Right renal cortex interstitium (tissue), 3 donors: ENCODE results near the gene ACOXL. TPM values are rescaled to one million over a fixed set of nuclear protein-coding genes. Genes with fewer than 3 reads are reported as not detected.

Experiments used
- DNase-seq, 3 donors: peaks; one replicate each; pipeline ENCODE4 v3.0.0-alpha.2; 2013; ENCODE audit warnings: low read depth in 3 of 3, low spot score in 2 of 3
- polyA plus RNA-seq, 3 donors: library from polyadenylated mRNA; unstranded; fragments of 120-200 nt; gene quantifications; one replicate each; pipeline ENCODE4 v1.2.1, GENCODE V29; 2013; ENCODE audit not compliant: insufficient read length in 3 of 3

ACOXL gene
- polyA plus RNA-seq, 3 donors = 0.35 to 0.83 (median 0.62) TPM

DNA sequence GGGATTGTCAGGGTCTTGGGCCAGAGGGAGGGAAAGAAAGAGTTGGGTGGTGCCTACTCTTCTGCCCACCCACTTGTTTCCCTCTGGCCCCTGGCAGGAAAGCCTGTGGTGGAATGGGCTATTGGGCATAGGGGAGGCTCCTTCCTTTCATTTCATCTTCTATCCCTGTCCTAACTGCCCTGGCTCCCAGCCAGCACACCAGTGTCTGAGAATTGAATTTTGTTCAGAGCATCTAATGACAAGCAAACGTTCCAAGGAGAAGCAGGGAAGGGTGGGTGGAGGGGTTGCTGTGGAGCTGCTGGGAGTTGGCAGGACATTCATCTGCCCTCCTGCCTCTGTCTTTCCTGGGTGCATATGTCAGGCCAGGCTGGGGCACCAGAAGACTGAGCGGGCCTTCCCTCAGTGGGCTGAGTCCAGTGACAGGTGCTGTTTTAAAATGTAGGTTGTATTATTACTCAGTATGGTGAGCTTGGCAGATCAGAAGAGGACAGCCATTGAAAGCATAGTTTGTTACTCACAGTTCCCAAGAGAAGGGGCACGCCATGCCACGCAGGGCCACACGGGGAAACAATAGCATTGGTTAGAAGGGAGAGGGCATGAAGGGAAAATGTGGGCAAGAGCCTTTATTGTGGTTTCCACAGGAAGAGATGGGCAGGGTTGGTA is 171.9 kb downstream of the ACOXL start:
- no peak for DNase-seq

DNA sequence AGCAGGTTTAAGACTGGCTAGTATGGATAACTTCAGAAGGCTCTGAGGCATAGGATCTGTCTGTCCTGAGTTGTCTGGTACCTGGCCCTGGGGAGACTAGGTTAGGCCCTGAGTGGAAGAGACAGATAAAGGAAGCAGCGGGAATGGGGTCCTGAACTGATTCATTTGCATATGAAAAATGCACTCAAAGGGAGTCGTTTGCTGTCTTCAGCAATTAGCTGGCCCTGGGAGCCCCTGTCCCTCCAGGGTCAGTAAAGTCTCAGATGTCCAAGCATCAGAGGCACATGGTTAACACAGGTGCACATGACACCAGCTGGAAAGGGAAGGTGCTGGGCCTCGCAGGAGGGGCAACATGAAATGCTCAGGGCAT is 172.4 kb downstream of the ACOXL start:
- no peak for DNase-seq

DNA sequence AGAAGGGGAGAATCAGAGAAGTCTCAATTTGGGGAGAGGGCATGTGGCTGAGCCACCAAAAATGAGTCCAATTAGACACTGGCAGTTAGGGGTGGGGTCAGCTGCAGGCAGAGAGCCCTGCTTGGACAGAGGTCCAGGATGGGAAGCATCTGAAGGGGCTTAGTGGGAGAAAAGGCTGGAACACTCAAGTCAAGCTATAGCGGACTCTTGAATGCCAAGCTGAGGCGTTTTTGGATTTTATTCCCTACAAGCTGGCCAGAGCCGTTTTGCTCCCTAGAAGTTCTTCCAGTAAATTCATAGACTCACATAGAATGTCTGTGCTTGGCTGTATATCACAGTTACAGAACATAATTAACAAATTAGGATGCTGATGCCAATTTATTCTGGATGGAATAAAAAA is 172.8 kb downstream of the ACOXL start:
- DNase-seq = no peak

DNA sequence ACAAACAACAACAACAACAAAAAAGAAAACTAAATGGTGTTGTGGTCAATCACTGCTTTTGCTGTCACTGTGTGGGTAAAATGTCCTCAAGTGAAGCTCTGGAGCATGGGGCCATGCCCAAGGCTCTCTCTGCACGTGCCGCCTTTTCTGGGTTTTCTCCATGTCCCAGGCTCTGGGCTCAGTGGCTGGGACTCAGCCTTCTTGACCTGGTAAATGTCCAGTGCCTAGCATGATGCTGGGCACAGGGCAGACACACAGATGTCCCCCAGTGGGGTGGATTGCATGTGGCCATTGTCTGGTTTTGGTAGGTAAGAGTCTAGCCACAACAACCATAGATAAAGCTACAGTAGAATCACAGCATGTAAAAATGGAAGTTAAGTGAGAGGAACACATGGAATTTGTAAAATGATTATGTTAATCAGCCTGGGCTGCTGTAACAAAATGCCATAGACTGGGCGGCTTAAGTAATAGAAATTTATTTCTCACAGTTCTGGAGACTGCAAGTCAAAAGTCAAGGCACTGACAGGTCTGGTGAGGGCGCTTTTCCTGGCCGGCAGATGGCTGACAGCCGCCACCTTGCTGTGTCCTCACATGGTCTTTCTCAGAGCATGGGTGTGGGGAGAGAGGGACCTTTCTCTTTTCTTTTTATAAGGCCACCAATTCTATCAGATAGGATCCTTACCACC is 174.4 kb downstream of the ACOXL start:
- DNase-seq = no peak

DNA sequence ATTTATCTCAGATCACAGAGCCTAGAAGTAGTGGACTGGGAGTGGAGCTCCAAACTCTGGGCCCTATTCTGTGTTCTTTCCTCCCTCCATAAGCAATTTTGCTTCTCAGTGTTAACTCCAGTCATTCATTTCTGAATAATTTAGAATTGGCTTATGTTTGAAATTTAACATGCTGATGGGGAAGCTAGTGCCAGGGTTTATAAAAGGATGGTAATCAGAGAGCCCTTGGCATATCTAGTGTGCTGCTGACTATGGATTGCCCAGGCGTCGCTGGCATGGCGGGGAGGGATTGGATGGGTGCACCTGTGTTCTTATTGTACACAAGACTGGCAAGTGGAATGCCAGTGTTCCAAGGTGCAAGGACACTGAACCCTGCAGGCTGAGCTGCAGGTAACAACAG is 177.1 kb downstream of the ACOXL start:
- no peak for DNase-seq

DNA sequence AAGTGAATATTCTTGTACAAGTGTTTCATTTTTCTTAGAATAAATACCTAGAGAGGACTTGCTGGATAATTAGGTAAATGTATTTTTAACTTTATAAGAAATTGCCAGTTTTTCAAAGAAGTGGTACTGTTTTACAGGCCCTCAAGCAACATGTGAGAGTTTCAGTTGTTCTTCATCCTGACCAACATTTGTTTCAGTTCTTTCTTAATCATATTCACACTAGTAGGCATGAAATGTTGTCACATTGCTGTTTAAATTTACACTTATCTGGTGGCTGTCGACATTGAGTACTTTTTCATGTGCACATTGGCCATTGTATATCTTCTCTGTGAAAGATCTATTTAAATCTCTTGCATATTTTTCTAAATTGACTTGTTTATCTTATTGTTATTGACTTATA is 178.1 kb downstream of the ACOXL start:
- DNase-seq = no peak

DNA sequence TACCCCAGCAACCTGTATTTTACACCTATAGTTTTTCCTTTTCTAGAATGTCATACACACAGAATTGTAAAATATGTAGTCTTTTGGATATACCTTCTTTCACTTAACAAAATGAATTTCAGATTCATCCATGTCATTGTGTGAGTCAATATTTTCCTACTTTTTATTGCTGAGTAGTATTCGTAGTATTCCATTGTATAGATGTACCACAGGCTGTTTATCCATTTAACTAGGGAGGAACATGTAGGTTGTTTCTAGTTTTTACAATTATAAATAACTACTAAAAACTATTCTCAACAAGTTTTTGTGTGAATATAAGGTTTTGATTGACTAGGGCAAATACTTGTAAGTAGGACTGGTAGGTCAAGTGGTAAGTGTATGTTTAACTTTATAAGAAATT is 187.4 kb downstream of the ACOXL start:
- DNase-seq = no peak

DNA sequence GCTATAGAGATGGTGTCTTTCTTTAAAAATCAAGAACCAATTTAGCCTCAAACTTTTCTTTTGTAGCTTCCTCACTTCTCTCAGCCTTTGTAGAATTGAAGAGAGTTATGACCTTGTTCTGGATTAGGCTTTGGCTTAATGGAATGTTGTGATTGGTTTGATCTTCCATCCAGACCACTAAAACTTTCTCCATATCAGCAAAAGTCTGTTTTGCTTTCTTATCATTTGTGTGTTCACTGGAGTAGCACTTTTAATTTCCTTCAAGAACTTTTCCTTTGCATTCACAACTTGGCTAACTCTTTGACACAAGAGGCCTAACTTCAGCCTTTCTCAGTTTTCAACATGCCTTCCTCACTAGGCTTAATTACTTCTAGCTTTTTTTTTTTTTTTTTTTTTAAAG is 193.1 kb downstream of the ACOXL start:
- no peak for DNase-seq

DNA sequence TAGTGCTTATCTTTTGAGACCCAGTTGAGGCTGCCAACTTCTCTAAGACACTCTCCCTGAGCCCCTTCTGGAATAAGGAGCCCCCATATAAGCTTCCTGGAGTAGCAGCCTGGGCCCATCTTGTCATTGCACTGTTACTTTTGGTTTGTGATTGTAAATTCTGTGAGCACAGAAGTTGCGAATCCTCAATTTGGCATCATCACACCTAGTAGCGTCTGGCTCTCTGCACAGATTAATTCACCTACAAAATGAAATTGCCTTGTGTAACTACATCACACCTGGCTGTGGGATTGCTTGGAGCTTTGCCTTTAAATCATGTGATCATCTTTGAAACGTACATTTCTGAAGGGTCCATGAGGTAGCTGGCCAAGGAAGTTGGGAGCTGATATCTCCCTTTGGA is 195.2 kb downstream of the ACOXL start:
- DNase-seq = no peak

DNA sequence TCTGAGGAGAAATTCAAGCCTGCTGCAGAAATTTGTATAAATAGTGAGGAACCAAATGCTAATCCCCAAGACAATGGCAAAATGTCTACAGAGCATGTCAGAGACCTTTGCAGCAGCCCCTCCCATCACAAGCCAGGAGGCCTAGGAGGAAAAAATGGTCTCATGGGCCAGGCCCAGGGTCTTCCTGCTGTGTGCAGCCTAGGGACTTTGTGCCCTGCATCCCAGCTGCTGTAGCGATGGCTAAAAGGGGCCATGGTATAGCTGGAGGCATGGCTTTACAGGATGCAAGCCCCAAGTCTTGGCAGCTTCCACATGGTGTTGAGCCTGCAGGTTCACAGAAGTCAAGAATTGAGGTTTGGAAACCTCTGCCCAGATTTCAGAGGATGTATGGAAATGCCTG is 197.2 kb downstream of the ACOXL start:
- DNase-seq = no peak

DNA sequence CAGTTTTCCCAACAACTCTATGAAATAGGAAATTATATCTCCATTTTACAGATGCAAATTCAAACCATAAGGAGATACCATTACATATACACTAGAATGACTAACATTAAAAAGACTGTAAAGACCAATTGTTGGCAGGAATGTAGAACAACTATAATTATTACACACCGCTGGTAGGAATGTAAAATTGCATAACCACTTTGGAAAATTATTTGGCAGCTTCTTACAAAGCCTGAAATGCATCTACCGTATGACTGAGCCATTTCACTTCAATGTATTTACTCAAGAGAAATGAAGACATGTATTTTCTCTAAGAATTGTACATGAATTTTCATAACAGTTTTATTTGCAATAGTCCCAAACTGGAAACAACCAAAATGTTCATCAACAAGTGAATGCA is 199.3 kb downstream of the ACOXL start:
- no peak for DNase-seq

DNA sequence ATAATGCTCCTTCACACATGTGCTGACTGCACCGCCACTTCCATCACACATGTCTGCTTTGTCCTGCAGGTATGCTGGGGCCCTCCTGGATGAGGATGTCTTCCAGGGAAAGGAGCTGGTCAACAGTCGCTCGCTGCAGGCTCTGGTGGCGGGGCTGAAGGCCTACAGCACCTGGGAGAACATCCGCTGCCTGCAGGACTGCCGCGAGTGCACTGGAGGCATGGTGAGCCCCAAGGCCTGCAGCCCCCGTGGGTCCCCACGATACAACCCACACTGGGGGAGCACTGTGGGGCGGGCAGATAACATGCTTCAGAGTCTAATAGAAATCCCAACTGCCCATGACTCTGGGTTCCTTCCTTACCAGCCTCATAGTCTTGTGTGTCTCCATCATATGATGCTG is 201.0 kb downstream of the ACOXL start:
- DNase-seq = no peak

DNA sequence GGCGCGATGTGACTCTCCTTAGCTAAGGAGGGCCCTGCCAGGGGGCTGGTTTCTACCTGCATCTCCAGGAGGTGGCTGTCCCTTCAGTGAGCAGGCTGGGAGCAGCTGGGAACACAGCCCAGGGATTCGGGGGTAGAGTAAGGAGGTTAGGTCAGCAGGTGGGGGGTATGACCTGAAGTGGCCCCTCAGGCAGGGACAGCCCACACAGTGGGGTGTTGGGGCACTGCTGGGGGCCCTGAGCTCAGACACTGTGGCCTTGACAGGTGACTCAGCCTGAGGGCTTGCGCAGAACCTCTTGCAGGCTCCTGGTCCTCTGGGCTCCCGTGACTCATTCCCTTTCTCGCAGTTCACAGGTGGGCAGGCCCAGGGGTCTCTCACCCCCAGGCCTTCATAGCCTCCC is 202.6 kb downstream of the ACOXL start:
- no peak for DNase-seq

DNA sequence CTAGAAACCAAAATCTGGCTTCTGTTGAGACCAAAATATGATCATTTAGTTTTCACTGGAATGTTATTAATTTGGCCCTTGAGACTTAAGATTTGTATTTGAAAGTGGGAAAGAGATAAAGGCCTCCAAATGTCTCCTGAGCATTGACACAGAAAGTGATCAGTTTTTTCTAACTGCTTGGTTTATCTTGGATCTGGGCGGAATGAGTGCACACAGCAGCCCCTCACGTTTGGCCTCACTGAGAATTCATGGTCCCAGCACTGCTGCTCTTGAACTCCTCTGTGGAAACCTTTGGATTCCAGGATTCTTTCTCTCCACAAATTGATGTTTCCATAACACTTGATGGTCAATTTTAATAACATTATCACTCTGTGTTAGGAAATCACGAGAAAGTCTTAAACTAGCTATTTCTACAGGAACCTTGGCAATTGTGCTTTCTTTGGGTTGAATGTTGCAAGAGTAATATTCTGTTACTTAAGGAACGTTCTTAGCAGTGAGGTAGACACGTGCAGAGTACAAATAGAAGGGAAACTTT is 208.1 kb downstream of the ACOXL start:
- no peak for DNase-seq

DNA sequence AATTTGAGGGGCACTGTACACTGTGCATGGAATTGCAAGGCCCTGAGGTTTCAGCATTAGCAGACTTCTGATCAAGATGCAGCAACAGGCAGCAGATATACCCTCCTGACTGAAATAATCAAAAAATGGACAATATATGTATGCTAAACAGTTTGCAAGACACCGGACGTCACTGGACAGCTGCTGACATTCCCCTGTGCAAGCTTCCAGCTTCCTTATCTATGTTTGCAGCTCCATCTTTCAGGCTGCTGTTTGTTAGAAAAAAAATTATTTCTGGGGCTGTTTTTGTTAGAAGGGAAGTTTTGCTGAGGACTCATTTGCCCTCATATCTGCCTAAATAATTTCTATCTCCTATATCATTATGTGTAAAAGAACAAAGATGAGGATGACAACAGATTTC is 208.9 kb downstream of the ACOXL start:
- DNase-seq = no peak

DNA sequence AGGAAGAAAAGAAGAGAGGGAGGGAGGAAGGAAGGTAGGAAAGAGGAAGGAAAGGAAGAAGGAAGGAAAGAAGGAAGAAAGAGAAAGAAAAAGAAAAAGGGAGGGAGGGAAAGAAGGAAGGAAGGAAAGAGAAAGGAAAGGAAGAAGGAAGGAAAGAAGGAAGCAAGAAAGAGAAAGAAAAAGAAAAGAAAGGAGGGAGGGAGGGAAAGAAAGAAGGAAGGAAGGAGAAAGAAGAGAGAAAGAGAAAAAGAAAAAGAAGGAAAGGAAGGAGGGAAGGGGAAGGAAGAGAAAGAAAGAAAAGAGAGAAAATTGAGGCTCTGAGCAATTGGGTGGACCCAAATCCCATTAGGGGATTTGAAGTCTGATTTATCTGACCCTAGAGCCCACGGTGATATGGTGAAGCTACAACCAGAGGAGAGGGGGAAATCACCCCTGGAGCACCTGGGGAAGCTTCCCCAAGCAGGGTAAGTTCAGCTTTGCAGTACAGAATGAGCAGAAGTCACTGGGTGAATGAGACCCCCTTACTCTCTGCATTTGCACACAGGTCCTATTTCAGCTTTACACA is 210.8 kb downstream of the ACOXL start:
- no peak for DNase-seq

DNA sequence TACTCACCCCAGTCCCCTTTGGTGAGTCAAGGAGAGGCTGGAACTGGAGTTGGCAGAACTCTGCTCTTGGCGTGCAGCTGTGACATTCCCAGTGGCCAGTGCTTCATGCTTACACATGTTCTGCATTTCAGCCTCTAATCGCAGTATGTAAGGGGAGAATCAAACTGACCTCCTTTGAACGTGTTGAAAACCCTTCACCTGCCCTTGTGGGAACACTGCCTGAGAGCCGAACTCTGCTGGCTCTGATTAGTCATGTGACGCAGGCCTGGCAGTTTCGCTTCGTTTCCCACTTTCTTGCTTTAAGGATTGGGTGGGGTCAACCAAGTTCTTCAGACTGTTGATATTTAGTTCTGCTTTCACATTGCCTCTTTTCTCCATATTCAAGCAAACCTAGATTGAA is 214.5 kb downstream of the ACOXL start:
- no peak for DNase-seq

DNA sequence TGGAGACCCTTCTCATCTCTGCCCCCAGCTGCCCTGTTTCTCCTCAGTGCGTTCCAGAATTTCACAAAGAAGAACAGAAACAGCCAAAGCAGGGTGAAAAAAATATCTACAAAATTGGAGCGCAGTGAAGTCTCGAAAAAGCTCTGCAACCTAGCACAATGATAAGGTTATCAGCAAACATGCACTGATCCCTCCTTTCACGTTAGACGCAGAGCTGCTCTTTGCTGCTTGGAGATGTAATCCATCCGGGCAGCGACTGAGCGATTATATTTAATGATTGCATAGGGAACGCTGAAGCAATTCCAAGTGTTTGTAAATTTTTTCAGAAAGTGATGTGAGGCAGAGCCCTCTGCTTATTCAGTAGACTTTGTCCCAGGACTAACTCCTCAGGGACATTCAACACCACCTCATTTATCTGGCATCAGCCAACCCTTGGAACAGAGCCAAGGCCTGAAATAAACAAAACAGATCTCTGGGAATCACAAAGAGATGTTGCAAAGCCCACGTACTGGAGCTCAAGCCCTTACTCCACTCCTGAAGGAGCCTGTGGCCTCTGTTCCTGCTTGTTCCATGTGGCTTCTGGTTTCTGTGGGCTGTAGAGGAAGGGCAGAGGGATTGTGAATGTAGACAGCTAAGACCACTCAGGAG is 215.8 kb downstream of the ACOXL start:
- no peak for DNase-seq

DNA sequence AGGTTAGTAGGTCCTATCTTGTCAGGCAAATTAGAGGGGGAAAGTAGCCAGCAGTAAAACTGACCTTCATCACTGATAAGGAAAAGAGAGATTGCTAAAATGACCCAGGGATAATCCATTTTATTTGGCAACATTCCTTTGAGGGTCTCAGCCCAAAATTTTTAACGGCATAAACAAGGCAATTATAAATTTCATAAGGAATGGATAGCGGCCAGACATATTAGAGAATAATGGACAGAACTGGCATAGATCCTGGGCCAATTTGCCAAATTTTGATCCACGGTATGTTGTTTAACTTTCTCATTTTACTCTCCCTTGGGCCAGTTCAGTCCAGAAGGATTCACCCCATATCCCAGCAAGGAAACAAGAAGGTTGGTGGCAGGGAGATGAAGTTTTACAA is 217.9 kb downstream of the ACOXL start:
- no peak for DNase-seq

DNA sequence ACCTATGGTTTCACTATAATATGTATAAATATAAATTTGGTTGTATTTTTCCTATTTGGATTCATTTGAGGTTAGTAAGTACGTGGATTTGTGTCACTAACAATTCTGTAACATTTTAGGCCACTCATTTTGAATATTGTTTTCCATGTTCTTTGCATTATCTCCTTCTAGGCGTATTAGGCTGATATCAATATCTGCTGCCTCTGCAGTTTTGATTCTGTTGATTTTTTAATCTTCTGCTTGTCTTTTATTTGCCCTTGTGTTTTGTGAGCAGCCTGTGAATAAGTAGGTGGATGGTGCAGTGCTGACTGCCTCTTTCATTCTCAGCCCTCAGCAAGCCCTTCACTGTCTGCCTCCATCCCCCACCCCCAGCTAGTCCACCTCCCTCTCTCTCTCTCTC is 222.7 kb downstream of the ACOXL start:
- DNase-seq = no peak

DNA sequence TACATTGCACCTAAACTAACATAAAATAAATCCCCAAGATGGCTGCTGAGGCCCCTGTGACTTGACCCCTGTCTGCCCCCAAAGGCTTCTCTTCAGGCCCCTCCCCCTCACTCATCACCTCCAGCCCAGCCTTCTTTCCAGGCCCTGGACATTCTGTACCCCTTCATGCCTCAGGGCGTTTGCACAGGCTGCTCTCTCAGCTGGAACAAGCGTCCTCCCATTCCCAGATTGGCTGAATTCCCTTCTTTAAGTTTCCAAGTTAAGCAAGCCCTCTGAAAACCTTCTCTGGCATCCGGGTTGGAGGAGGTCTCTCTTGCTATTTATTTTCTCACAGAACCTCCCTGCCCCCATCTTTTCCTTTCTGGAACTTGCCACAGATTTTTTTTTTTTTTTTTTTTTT is 223.2 kb downstream of the ACOXL start:
- no peak for DNase-seq

DNA sequence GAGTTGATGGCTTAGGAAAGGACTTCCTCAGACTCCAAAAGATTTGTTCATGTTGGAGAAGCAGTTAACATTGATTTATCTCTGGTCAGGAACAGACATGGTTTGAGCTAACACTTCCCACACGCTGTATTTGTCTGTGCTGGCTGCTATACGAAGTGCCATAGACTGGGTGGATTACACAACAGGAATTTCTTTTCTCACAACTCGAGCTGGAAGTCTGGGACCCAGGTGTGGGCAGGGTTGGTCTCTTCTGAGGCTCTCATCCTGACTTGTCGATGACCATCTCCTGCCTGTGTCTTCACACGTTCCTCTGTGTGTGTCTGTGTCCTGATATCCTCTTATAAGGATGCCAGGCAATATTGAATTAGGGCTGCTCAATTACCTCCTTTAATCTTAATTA is 224.9 kb downstream of the ACOXL start:
- DNase-seq = no peak
